CD4-positive, alpha-beta T cell treated with Interleukin-15 for 4 hours (primary cell): ENCODE measurements around the gene NFATC2IP.
"Not testable (repeated sequence)": the region's sequence is repeated elsewhere in the genome, so short reads cannot be mapped to it uniquely, and the experiment has no call there.

ENCODE experiments used
- DNase-seq: peaks from one replicate; pipeline ENCODE4 v3.0.0-alpha.2; 2020; ENCODE audit warnings: low spot score

NFATC2IP gene

GRCh38 chr16:28974007-28974436, 23.3 kb downstream of the NFATC2IP start:
- DNase-seq: peak; percentile 30

GRCh38 chr16:28974437-28975157, 23.9 kb downstream of the NFATC2IP start, which contains the start of gene SPNS1:
Gene SPNS1 (plus strand): TSS chr16:28974778. CDS start chr16:28975152, 374 bp downstream.
- peak; percentile 91 for DNase-seq

GRCh38 chr16:28975158-28975599, 24.4 kb downstream of the NFATC2IP start:
- no peak for DNase-seq

GRCh38 chr16:28977703-28978662, 27.2 kb downstream of the NFATC2IP start:
- DNase-seq: peak; percentile 45

GRCh38 chr16:28980330-28980729, 29.6 kb downstream of the NFATC2IP start:
- not testable (repeated sequence) for DNase-seq

- no peak for DNase-seq
Observed at GRCh38 chr16:28980929-28981328, 30.2 kb downstream of the NFATC2IP start.

- no peak for DNase-seq
Observed at GRCh38 chr16:28981517-28981916, 30.8 kb downstream of the NFATC2IP start.

- no peak for DNase-seq
Observed at GRCh38 chr16:28982418-28982817, 31.7 kb downstream of the NFATC2IP start.

GRCh38 chr16:28982949-28983348, 32.2 kb downstream of the NFATC2IP start:
- no peak for DNase-seq

- no peak for DNase-seq
Observed at GRCh38 chr16:28983644-28984043, 32.9 kb downstream of the NFATC2IP start.

GRCh38 chr16:28984091-28984490, 33.4 kb downstream of the NFATC2IP start:
- DNase-seq: no peak

- DNase-seq: peak; percentile 83
Observed at GRCh38 chr16:28984619-28985135, 33.9 kb downstream of the NFATC2IP start, which contains the start of gene LAT. Gene LAT (plus strand): TSS chr16:28985052. CDS start chr16:28985418, 366 bp downstream.

- DNase-seq: no peak
Observed at GRCh38 chr16:28985211-28986041, 34.7 kb downstream of the NFATC2IP start.

- DNase-seq: no peak
Observed at GRCh38 chr16:28986046-28986445, 35.3 kb downstream of the NFATC2IP start.

GRCh38 chr16:28986492-28986891, 35.8 kb downstream of the NFATC2IP start:
- no peak for DNase-seq

- no peak for DNase-seq
Observed at GRCh38 chr16:28987170-28987853, 36.6 kb downstream of the NFATC2IP start.

GRCh38 chr16:28989363-28989762, 38.6 kb downstream of the NFATC2IP start:
- no peak for DNase-seq

- DNase-seq: peak; percentile 71
Observed at GRCh38 chr16:28990375-28991040, 39.8 kb downstream of the NFATC2IP start.

- DNase-seq: no peak
Observed at GRCh38 chr16:28991687-28992086, 41.0 kb downstream of the NFATC2IP start.

GRCh38 chr16:28992496-28992895, 41.8 kb downstream of the NFATC2IP start:
- DNase-seq: no peak
